Measurements from ENCODE around the gene PATL2.
"Not testable (repeated sequence)": the region's sequence is repeated elsewhere in the genome, so short reads cannot be mapped to it uniquely, and the experiment has no call there.

PATL2 gene

GRCh38 chr15:44636976-44637375 is 74.1 kb downstream of the PATL2 start:
- Histone ChIP-seq H3K27ac (ENCODE audit: low read depth, low read length) (no peak overlapping the region), H3K4me3 (ENCODE audit: low read length) (no peak overlapping the region), H3K9ac (ENCODE audit: low read depth, low read length) (no peak overlapping the region), H3K36me3 (ENCODE audit: insufficient read depth, low read length) (peaks cover 48% of the 10 kb centered on the region), H3K27me3 (ENCODE audit: insufficient read depth, low read length) (no peaks in the 10 kb centered on the region), H3K9me3 (ENCODE audit: insufficient read depth, low read depth, low read length) (peaks cover 5% of the 10 kb centered on the region; the same call in 1 of the 2 replicates), H3K4me1 (ENCODE audit: insufficient read depth, low read length) (no peaks in the 10 kb centered on the region)
- 100% methylated on average over 1 of the region's 1 CpG for WGBS

GRCh38 chr15:44633603-44634002 is 77.5 kb downstream of the PATL2 start:
- Histone ChIP-seq H3K36me3 (ENCODE audit: insufficient read depth, low read length) (peaks cover 71% of the 10 kb centered on the region), H3K9ac (ENCODE audit: low read depth, low read length) (no peak overlapping the region), H3K4me1 (ENCODE audit: insufficient read depth, low read length) (no peaks in the 10 kb centered on the region), H3K9me3 (ENCODE audit: insufficient read depth, low read depth, low read length) (peaks cover 5% of the 10 kb centered on the region; the same call in 1 of the 2 replicates), H3K4me3 (ENCODE audit: low read length) (no peak overlapping the region), H3K27me3 (ENCODE audit: insufficient read depth, low read length) (no peaks in the 10 kb centered on the region), H3K27ac (ENCODE audit: low read depth, low read length) (no peak overlapping the region)
- 94% methylated on average over 5 of the region's 5 CpGs for WGBS

DNA sequence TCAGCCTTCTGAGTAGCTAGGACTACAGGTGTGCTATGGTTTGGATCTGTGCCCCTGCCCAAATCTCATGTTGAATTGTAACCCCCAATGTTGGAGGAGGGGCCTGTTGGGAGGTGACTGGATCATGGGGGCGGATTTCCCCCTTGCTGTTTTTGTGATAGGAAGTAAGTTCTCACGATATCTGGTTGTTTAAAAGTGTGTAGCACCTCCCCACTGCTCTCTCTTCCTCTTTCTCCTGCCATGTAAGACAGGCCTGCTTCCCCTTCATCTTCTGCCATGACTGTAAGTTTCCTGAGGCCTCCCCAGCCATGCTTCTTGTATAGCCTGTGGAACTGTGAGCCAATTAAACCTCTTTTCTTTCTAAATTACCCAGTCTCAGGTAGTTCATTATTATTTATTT is 85.8 kb downstream of the PATL2 start:
- H3K4me3 ChIP-seq (ENCODE audit: low read length), result not testable (repeated sequence)
- peaks cover 84% of the 10 kb centered on the region for H3K36me3 ChIP-seq (ENCODE audit: insufficient read depth, low read length)

GRCh38 chr15:44623178-44623577 is 87.9 kb downstream of the PATL2 start:
- H3K4me1 ChIP-seq (ENCODE audit: insufficient read depth, low read length), result no peaks in the 10 kb centered on the region
- H3K27ac ChIP-seq (ENCODE audit: low read depth, low read length), result no peak overlapping the region
- H3K9ac ChIP-seq (ENCODE audit: low read depth, low read length), result no peak overlapping the region
- no peaks in the 10 kb centered on the region for H3K9me3 ChIP-seq (ENCODE audit: insufficient read depth, low read depth, low read length)
- peaks cover 80% of the 10 kb centered on the region for H3K36me3 ChIP-seq (ENCODE audit: insufficient read depth, low read length)
- H3K27me3 ChIP-seq (ENCODE audit: insufficient read depth, low read length), result no peaks in the 10 kb centered on the region
- no peak overlapping the region for H3K4me3 ChIP-seq (ENCODE audit: low read length)

More for the DNA sequence above, 85.8 kb downstream of the PATL2 start:
- H3K9ac ChIP-seq (ENCODE audit: low read depth, low read length); H3K27me3 ChIP-seq (ENCODE audit: insufficient read depth, low read length); H3K9me3 ChIP-seq (ENCODE audit: insufficient read depth, low read depth, low read length); H3K4me1 ChIP-seq (ENCODE audit: insufficient read depth, low read length); H3K27ac ChIP-seq (ENCODE audit: low read depth, low read length): not testable (repeated sequence)
- 100% methylated on average over 1 of the region's 2 CpGs for WGBS

GRCh38 chr15:44620081-44620480 is 91.0 kb downstream of the PATL2 start:
- Histone ChIP-seq H3K36me3 (ENCODE audit: insufficient read depth, low read length) (peaks cover 78% of the 10 kb centered on the region), H3K4me3 (ENCODE audit: low read length) (no peak overlapping the region)
- no CpG with 5 or more reads among the region's 1 CpG for WGBS

DNA sequence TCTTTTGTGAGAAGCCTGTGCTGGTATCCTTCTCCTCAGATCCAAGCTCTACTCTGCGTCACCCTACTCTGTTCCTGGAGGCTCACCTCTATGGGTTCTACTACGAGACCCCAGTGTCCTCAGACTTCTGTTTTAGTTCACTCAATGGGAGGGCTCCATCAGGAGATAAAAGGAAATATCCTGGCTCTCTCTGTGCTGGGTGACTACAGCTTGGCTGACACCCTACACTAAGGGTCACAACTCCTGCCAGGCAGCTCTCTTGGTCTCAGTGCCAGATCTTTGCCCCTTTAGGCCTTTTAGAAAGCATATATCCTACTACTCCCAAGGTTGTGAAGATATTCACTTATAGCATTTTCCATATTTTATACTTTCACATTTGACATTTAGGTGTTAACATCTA is 94.1 kb downstream of the PATL2 start:
- peaks cover 79% of the 10 kb centered on the region for H3K36me3 ChIP-seq (ENCODE audit: insufficient read depth, low read length)

More at GRCh38 chr15:44620081-44620480, 91.0 kb downstream of the PATL2 start:
- H3K27ac ChIP-seq (ENCODE audit: low read depth, low read length), result no peak overlapping the region
- no peaks in the 10 kb centered on the region for H3K4me1 ChIP-seq (ENCODE audit: insufficient read depth, low read length)
- H3K27me3 ChIP-seq (ENCODE audit: insufficient read depth, low read length), result no peaks in the 10 kb centered on the region
- no peak overlapping the region for H3K9ac ChIP-seq (ENCODE audit: low read depth, low read length)
- no peaks in the 10 kb centered on the region for H3K9me3 ChIP-seq (ENCODE audit: insufficient read depth, low read depth, low read length)

More for the DNA sequence above, 94.1 kb downstream of the PATL2 start:
- Histone ChIP-seq H3K27ac (ENCODE audit: low read depth, low read length) (no peak overlapping the region), H3K27me3 (ENCODE audit: insufficient read depth, low read length) (no peaks in the 10 kb centered on the region), H3K4me3 (ENCODE audit: low read length) (no peak overlapping the region), H3K9ac (ENCODE audit: low read depth, low read length) (no peak overlapping the region), H3K9me3 (ENCODE audit: insufficient read depth, low read depth, low read length) (no peaks in the 10 kb centered on the region), H3K4me1 (ENCODE audit: insufficient read depth, low read length) (no peaks in the 10 kb centered on the region)
- WGBS, result 96% methylated on average over 2 of the region's 2 CpGs
